Effector memory CD4-positive, alpha-beta T cell (primary cell): ENCODE results near the gene PCSK6.

Experiments used
- DNase-seq, 3 donors: peaks; one replicate each; pipeline ENCODE4 v3.0.0-alpha.2; 2020
- H3K27ac ChIP-seq: 2 replicates; pipeline ENCODE4 v1.7.0; 2013; ENCODE audit warnings: mild to moderate bottlenecking, low read length, moderate library complexity; ENCODE audit not compliant: insufficient read depth, poor library complexity, severe bottlenecking
- H3K27me3 ChIP-seq: replicated peaks from 2 replicates; pipeline ENCODE4 v1.7.0; 2013; ENCODE audit warnings: mild to moderate bottlenecking, low read length; ENCODE audit not compliant: insufficient read depth, control insufficient read depth, poor library complexity, severe bottlenecking
- H3K36me3 ChIP-seq: 2 replicates; pipeline ENCODE4 v1.7.0; 2013; ENCODE audit warnings: mild to moderate bottlenecking, low read length, moderate library complexity; ENCODE audit not compliant: control insufficient read depth, insufficient read depth
- H3K4me1 ChIP-seq: 2 replicates; pipeline ENCODE4 v1.7.0; 2013; ENCODE audit warnings: low read length, mild to moderate bottlenecking; ENCODE audit not compliant: control insufficient read depth, insufficient read depth, poor library complexity, severe bottlenecking
- H3K4me3 ChIP-seq: 2 replicates; pipeline ENCODE4 v1.7.0; 2013; ENCODE audit warnings: low read length, low read depth, mild to moderate bottlenecking; ENCODE audit not compliant: insufficient read depth, poor library complexity, severe bottlenecking
- H3K9me3 ChIP-seq: 2 replicates; pipeline ENCODE4 v1.7.0; 2013; ENCODE audit warnings: mild to moderate bottlenecking, low read length, moderate library complexity; ENCODE audit not compliant: control insufficient read depth

The PCSK6 gene

GRCh38 chr15:101482526-101483371 is 6.8 kb downstream of the PCSK6 start:
- Histone ChIP-seq H3K27ac (no peak overlapping the region), H3K36me3 (no peaks in the 10 kb centered on the region), H3K4me3 (no peak overlapping the region), H3K9me3 (no peaks in the 10 kb centered on the region), H3K27me3 (peaks cover 10% of the 10 kb centered on the region), H3K4me1 (no peaks in the 10 kb centered on the region)
- no peak for DNase-seq

GRCh38 chr15:101481917-101482525 is 7.5 kb downstream of the PCSK6 start:
- no peak for DNase-seq
- H3K36me3 ChIP-seq: no peaks in the 10 kb centered on the region
- no peaks in the 10 kb centered on the region for H3K4me1 ChIP-seq

GRCh38 chr15:101481381-101481705 is 8.2 kb downstream of the PCSK6 start:
- no peak for DNase-seq
- no peak overlapping the region for H3K27ac ChIP-seq
- H3K4me3 ChIP-seq: no peak overlapping the region
- H3K4me1 ChIP-seq: no peaks in the 10 kb centered on the region
- peaks cover 2% of the 10 kb centered on the region for H3K27me3 ChIP-seq
- no peaks in the 10 kb centered on the region for H3K9me3 ChIP-seq
- H3K36me3 ChIP-seq: no peaks in the 10 kb centered on the region

More at GRCh38 chr15:101481917-101482525, 7.5 kb downstream of the PCSK6 start:
- Histone ChIP-seq H3K27me3 (peaks cover 9% of the 10 kb centered on the region), H3K4me3 (no peak overlapping the region), H3K9me3 (no peaks in the 10 kb centered on the region), H3K27ac (no peak overlapping the region)

- no peaks in the 10 kb centered on the region for H3K36me3 ChIP-seq
- H3K4me3 ChIP-seq: no peak overlapping the region
- no peak for DNase-seq
- H3K9me3 ChIP-seq: no peaks in the 10 kb centered on the region
- no peaks in the 10 kb centered on the region for H3K27me3 ChIP-seq
- no peak overlapping the region for H3K27ac ChIP-seq
- H3K4me1 ChIP-seq: no peaks in the 10 kb centered on the region
Measured at GRCh38 chr15:101480613-101481380, 8.7 kb downstream of the PCSK6 start.

GRCh38 chr15:101479851-101480612 is 9.5 kb downstream of the PCSK6 start:
- Histone ChIP-seq H3K27me3 (no peaks in the 10 kb centered on the region), H3K4me1 (no peaks in the 10 kb centered on the region), H3K36me3 (no peaks in the 10 kb centered on the region), H3K27ac (no peak overlapping the region), H3K9me3 (no peaks in the 10 kb centered on the region), H3K4me3 (no peak overlapping the region)
- no peak for DNase-seq

GRCh38 chr15:101479342-101479845 is 10.1 kb downstream of the PCSK6 start:
- H3K27ac ChIP-seq: no peak overlapping the region
- H3K9me3 ChIP-seq: no peaks in the 10 kb centered on the region
- DNase-seq: no peak
- H3K36me3 ChIP-seq: no peaks in the 10 kb centered on the region
- no peaks in the 10 kb centered on the region for H3K4me1 ChIP-seq
- no peaks in the 10 kb centered on the region for H3K27me3 ChIP-seq
- H3K4me3 ChIP-seq: no peak overlapping the region

- DNase-seq: no peak
- Histone ChIP-seq H3K36me3 (no peaks in the 10 kb centered on the region), H3K4me1 (no peaks in the 10 kb centered on the region), H3K27ac (no peak overlapping the region), H3K9me3 (no peaks in the 10 kb centered on the region), H3K4me3 (no peak overlapping the region), H3K27me3 (no peaks in the 10 kb centered on the region)
Measured at GRCh38 chr15:101478701-101479341, 10.7 kb downstream of the PCSK6 start.

- Histone ChIP-seq H3K4me1 (no peaks in the 10 kb centered on the region), H3K9me3 (no peaks in the 10 kb centered on the region), H3K4me3 (no peak overlapping the region), H3K27me3 (no peaks in the 10 kb centered on the region), H3K27ac (no peak overlapping the region), H3K36me3 (no peaks in the 10 kb centered on the region)
- DNase-seq: no peak
Measured at GRCh38 chr15:101477851-101478362, 11.6 kb downstream of the PCSK6 start.

DNA sequence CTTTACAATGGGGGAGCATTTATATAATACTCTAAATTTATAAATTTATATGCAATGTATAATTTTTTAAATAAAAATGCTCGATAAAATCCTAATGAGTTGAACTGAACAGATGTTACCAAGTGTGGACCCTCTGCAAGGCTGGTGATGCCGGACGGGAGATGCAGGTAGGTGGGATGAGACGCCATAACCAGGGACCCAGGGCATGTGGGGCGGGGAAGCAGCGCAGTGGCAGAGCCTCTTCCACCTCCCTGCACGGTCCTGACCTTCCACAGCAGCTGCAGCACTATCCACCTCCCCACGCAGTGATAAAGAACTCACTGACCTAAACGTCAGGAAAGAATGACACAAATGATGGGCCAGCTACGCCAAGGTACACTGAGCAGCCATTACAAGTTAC is 12.8 kb downstream of the PCSK6 start:
- DNase-seq: no peak
- Histone ChIP-seq H3K9me3 (no peaks in the 10 kb centered on the region), H3K4me1 (no peaks in the 10 kb centered on the region), H3K27me3 (no peaks in the 10 kb centered on the region), H3K4me3 (no peak overlapping the region), H3K27ac (no peak overlapping the region), H3K36me3 (no peaks in the 10 kb centered on the region)
